Measurements from ENCODE around the gene ZNF783.

Gene ZNF783

DNA sequence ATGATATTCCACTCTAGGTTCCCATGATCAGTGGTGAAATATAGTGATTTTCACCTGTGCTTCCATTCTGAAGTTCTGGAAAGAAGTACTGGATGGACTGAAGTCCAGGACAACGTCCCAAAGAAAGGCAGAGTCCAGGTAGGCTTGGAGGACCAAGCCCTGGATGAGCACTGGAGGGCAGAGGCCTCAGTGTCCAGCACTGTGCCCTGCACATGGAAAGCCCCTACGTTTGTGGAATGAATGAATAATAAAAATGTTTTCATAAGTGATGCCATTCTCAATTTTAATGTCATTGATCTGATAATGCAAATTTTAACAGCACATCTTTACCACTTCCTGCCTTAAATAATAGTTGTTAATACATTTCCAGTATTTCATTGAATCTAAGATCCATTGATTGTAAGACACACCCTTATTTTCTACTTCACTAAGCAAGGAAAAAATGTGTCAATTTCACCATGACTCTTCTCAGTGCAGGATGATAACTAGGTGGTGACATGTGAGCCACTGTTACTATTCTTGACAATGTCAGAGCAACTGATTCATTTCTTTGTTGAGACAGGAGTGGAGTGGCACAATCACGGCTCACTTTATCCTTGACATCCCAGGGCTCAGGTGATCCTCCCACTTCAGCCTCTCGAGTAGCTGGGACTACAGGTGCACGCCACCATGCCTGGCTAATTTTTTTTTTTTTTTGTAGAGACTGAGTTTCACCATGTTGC, 35.2 kb downstream of the ZNF783 start:
- no peak overlapping the region for H3K4me3 ChIP-seq (replicated peaks; ENCODE audit: low read depth, low read length)
- TF ChIP-seq, protein P1, sequence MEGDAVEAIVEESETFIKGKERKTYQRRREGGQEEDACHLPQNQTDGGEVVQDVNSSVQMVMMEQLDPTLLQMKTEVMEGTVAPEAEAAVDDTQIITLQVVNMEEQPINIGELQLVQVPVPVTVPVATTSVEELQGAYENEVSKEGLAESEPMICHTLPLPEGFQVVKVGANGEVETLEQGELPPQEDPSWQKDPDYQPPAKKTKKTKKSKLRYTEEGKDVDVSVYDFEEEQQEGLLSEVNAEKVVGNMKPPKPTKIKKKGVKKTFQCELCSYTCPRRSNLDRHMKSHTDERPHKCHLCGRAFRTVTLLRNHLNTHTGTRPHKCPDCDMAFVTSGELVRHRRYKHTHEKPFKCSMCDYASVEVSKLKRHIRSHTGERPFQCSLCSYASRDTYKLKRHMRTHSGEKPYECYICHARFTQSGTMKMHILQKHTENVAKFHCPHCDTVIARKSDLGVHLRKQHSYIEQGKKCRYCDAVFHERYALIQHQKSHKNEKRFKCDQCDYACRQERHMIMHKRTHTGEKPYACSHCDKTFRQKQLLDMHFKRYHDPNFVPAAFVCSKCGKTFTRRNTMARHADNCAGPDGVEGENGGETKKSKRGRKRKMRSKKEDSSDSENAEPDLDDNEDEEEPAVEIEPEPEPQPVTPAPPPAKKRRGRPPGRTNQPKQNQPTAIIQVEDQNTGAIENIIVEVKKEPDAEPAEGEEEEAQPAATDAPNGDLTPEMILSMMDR (IDR thresholded peaks at IDR 0.05; ENCODE audit: low read length, missing control alignments), result no peak
- no peak for DNase-seq (ENCODE audit: low read depth)

DNA sequence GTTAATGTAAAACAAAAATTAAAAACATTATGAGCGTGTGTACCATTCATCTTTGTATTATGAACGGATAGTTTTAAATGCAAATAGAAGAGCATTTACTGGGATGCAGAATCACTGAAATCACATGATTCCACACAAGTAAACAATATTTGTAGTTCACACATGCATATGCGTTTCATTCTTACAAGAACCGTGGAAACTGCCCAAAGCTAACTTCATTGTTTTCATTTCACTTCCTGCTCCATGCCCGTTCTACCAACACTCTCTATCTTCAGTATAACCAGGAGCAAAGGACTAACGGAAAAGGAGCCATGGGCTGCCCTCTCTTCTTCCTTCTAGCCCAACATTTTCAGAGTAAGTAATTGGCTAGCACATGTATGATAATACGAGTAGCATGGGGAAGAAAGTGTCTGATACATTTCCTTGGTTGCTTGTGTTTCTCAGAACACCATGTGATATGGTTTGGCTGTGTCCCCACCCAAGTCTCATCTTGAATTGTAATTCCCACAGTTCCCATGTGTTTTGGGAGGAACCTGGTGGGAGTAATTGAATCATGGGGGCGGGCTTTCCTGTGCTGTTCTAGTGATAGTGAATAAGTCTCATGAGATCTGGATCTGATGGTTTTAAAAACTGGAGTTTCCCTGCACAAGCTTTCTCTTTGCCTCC, 38.8 kb downstream of the ZNF783 start:
- DNase-seq (ENCODE audit: low read depth), result no peak

DNA sequence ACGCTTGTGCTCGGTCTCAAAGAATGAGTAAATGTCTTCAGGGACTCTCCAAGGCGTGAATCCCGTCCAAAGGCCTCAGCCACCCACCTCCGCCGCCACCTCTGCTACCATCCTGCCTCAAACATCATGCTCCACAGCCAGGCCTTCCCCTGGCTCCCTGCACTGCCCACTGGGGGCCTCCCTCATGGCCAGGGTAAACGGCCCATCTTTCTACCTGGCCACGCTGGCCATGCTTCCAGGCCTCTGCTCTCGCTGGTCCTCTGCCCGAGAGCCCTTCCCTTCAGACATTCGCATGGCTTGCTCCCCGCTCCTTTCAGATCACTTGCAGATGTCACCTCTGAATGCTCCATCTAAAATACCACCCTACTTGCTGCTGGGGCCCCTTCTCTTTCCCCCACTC, 40.2 kb downstream of the ZNF783 start:
- H3K4me3 ChIP-seq (replicated peaks; ENCODE audit: low read depth, low read length), result no peak overlapping the region
- TF ChIP-seq, protein P1 (IDR thresholded peaks at IDR 0.05; ENCODE audit: low read length, missing control alignments), result no peak
- DNase-seq (ENCODE audit: low read depth), result no peak

More for the DNA sequence above, 38.8 kb downstream of the ZNF783 start:
- H3K4me3 ChIP-seq (replicated peaks; ENCODE audit: low read depth, low read length), result no peak overlapping the region
- TF ChIP-seq, protein P1 (IDR thresholded peaks at IDR 0.05; ENCODE audit: low read length, missing control alignments), result no peak

DNA sequence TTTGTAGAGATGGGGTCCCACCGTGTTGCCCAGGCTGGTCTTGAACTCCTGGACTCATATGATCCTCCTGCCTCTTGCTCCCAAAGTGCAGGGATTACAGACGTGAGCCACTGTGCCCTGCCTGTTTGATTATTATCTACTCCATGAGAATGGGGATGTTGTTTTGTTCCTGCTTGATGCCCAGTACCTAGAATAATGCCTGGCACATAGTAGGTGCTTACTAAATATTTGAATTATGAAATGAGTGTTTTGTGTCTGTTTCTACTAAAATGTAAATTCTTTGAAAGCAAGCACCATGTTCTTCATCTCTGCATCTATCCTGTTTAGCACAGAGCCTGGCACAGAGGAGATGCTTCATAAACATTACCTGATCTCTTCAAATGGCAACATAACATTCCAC, 40.9 kb downstream of the ZNF783 start:
- H3K4me3 ChIP-seq (replicated peaks; ENCODE audit: low read depth, low read length), result no peak overlapping the region
- TF ChIP-seq, protein P1 (IDR thresholded peaks at IDR 0.05; ENCODE audit: low read length, missing control alignments), result no peak
- DNase-seq (ENCODE audit: low read depth), result no peak

DNA sequence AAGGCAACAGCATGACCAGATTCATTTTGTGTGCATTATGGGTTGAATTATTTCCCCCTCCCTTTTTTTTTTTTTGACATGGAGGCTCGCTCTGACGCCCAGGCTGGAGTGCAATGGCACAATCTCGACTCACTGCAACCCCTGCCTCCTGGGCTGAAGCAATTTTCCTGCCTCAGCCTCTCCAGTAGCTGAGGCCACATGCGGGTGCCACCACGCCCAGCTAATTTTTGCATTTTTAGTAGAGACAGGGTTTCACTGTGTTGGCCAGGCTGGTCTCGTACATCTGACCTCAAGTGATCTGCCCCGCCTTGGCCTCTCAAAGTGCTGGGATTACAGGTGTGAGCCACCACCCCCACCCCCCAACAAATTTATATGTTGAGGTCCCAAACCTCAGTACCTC, 42.0 kb downstream of the ZNF783 start:
- TF ChIP-seq, protein P1 (IDR thresholded peaks at IDR 0.05; ENCODE audit: low read length, missing control alignments), result no peak
- H3K4me3 ChIP-seq (replicated peaks; ENCODE audit: low read depth, low read length), result no peak overlapping the region
- DNase-seq (ENCODE audit: low read depth), result no peak

DNA sequence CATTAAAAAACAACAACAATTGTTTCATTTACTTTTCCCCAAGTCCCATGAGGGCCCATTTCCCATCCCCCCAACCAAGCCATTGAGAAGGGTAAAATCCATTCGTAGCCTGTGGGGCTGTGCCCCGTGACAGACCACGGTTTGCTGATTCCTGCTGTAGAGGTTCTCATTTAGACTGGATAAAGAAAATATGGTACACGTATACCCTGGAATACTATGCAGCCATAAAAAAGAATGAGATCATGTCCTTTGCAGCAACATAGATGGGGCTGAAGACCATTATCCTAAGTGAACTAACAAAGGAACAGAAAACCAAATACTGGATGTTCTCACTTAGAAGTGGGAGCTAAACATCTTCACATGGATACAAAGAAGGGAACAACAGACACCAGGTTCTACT, 44.9 kb downstream of the ZNF783 start:
- H3K4me3 ChIP-seq (replicated peaks; ENCODE audit: low read depth, low read length), result no peak overlapping the region
- TF ChIP-seq, protein P1 (IDR thresholded peaks at IDR 0.05; ENCODE audit: low read length, missing control alignments), result no peak
- DNase-seq (ENCODE audit: low read depth), result no peak

All from fibroblast of pulmonary artery (primary cell).